ENCODE measurements around the gene INTS11.

Gene INTS11

DNA sequence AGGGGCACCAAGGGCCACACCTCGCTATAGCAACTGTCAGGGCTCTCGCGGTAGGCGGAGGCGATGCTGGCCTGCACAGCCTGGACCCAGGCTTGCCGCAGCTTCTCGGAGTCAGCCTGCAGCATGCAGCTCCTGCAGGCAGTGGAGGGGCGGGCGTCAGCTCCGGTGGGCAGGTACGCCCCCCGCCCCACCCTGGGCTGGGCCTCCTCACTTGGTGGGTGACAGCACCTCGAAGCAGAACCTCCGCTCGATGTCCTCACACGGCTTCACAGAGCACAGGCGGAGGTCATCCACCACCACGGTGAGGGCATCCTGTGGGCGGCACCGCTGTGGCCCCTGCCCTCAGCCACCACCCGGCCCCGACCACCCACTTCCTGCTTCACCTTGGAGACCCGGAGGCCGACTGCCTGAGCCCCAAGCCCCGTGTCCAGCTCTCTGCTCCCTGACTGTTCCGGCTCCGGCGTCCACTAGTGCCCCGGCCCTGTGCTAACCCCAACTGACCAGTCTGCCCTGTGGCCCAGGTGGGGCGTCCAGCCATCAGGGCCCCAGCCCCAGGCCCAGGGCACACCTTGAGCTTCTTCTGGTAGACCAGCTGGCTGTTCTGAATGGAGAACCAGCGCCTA lies 26.5 kb downstream of the INTS11 start:
- POLR2A ChIA-PET = no interaction called here
- CTCF ChIA-PET = no interaction called here
- TF ChIP-seq ZBTB7A (tag by site-specific recombination; IDR thresholded peaks at IDR 0.05; ENCODE audit: low read depth) (peak; percentile 96), GLIS2 (tag by site-specific recombination; IDR thresholded peaks at IDR 0.05) (no peak), ZNF660 (tag by site-specific recombination; IDR thresholded peaks at IDR 0.05) (no peak), ZNF521 (tag by site-specific recombination; IDR thresholded peaks at IDR 0.05) (no peak), SETDB1 (IDR thresholded peaks at IDR 0.05; ENCODE audit: insufficient read length, low read length) (no peak), FEZF1 (tag by site-specific recombination; IDR thresholded peaks at IDR 0.05) (no peak), MYNN (tag by site-specific recombination; IDR thresholded peaks at IDR 0.05; ENCODE audit: borderline replicate concordance) (no peak), ZNF549 (tag by site-specific recombination; IDR thresholded peaks at IDR 0.05) (no peak), ZNF266 (tag by site-specific recombination; IDR thresholded peaks at IDR 0.05; ENCODE audit: low read depth) (no peak), KLF8 (tag by site-specific recombination; IDR thresholded peaks at IDR 0.05) (peak; percentile 97), ZNF157 (tag by site-specific recombination; IDR thresholded peaks at IDR 0.05) (no peak), KLF1 (tag by site-specific recombination; IDR thresholded peaks at IDR 0.05) (peak; percentile 88), ZNF10 (tag by site-specific recombination; IDR thresholded peaks at IDR 0.05) (no peak), ZNF596 (tag by site-specific recombination; IDR thresholded peaks at IDR 0.05) (no peak), ZNF830 (tag by site-specific recombination; IDR thresholded peaks at IDR 0.05; ENCODE audit: low read depth) (no peak)
- TF ChIP-seq, protein P1, sequence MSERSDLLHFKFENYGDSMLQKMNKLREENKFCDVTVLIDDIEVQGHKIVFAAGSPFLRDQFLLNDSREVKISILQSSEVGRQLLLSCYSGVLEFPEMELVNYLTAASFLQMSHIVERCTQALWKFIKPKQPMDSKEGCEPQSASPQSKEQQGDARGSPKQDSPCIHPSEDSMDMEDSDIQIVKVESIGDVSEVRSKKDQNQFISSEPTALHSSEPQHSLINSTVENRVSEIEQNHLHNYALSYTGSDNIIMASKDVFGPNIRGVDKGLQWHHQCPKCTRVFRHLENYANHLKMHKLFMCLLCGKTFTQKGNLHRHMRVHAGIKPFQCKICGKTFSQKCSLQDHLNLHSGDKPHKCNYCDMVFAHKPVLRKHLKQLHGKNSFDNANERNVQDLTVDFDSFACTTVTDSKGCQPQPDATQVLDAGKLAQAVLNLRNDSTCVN (tag by site-specific recombination; optimal IDR thresholded peaks at IDR 0.05) = no peak
- TF ChIP-seq, protein P2, sequence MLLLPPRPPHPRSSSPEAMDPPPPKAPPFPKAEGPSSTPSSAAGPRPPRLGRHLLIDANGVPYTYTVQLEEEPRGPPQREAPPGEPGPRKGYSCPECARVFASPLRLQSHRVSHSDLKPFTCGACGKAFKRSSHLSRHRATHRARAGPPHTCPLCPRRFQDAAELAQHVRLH (tag by site-specific recombination; IDR thresholded peaks at IDR 0.05) = no peak
- TF ChIP-seq, protein P3, sequence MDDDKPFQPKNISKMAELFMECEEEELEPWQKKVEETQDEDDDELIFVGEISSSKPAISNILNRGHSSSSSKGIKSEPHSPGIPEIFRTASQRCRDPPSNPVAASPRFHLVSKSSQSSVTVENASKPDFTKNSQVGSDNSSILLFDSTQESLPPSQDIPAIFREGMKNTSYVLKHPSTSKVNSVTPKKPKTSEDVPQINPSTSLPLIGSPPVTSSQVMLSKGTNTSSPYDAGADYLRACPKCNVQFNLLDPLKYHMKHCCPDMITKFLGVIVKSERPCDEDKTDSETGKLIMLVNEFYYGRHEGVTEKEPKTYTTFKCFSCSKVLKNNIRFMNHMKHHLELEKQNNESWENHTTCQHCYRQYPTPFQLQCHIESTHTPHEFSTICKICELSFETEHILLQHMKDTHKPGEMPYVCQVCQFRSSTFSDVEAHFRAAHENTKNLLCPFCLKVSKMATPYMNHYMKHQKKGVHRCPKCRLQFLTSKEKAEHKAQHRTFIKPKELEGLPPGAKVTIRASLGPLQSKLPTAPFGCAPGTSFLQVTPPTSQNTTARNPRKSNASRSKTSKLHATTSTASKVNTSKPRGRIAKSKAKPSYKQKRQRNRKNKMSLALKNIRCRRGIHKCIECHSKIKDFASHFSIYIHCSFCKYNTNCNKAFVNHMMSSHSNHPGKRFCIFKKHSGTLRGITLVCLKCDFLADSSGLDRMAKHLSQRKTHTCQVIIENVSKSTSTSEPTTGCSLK (tag by site-specific recombination; IDR thresholded peaks at IDR 0.05) = no peak
- TF ChIP-seq, protein P4, sequence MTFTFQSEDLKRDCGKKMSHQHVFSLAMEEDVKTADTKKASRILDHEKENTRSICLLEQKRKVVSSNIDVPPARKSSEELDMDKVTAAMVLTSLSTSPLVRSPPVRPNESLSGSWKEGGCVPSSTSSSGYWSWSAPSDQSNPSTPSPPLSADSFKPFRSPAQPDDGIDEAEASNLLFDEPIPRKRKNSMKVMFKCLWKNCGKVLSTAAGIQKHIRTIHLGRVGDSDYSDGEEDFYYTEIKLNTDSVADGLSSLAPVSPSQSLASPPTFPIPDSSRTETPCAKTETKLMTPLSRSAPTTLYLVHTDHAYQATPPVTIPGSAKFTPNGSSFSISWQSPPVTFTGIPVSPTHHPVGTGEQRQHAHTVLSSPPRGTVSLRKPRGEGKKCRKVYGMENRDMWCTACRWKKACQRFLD (tag by site-specific recombination; IDR thresholded peaks at IDR 0.05) = no peak
- TF ChIP-seq, protein P5, sequence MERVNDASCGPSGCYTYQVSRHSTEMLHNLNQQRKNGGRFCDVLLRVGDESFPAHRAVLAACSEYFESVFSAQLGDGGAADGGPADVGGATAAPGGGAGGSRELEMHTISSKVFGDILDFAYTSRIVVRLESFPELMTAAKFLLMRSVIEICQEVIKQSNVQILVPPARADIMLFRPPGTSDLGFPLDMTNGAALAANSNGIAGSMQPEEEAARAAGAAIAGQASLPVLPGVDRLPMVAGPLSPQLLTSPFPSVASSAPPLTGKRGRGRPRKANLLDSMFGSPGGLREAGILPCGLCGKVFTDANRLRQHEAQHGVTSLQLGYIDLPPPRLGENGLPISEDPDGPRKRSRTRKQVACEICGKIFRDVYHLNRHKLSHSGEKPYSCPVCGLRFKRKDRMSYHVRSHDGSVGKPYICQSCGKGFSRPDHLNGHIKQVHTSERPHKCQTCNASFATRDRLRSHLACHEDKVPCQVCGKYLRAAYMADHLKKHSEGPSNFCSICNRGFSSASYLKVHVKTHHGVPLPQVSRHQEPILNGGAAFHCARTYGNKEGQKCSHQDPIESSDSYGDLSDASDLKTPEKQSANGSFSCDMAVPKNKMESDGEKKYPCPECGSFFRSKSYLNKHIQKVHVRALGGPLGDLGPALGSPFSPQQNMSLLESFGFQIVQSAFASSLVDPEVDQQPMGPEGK (tag by site-specific recombination; IDR thresholded peaks at IDR 0.05) = 0 out of 2 replicates have a peak, but pooled peaks have one; percentile 26
- TF ChIP-seq, protein P6, sequence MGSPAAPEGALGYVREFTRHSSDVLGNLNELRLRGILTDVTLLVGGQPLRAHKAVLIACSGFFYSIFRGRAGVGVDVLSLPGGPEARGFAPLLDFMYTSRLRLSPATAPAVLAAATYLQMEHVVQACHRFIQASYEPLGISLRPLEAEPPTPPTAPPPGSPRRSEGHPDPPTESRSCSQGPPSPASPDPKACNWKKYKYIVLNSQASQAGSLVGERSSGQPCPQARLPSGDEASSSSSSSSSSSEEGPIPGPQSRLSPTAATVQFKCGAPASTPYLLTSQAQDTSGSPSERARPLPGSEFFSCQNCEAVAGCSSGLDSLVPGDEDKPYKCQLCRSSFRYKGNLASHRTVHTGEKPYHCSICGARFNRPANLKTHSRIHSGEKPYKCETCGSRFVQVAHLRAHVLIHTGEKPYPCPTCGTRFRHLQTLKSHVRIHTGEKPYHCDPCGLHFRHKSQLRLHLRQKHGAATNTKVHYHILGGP (tag by site-specific recombination; IDR thresholded peaks at IDR 0.05) = no peak
- TF ChIP-seq, protein P7, sequence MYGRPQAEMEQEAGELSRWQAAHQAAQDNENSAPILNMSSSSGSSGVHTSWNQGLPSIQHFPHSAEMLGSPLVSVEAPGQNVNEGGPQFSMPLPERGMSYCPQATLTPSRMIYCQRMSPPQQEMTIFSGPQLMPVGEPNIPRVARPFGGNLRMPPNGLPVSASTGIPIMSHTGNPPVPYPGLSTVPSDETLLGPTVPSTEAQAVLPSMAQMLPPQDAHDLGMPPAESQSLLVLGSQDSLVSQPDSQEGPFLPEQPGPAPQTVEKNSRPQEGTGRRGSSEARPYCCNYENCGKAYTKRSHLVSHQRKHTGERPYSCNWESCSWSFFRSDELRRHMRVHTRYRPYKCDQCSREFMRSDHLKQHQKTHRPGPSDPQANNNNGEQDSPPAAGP (tag by site-specific recombination; IDR thresholded peaks at IDR 0.05) = no peak
- TF ChIP-seq, protein P8, sequence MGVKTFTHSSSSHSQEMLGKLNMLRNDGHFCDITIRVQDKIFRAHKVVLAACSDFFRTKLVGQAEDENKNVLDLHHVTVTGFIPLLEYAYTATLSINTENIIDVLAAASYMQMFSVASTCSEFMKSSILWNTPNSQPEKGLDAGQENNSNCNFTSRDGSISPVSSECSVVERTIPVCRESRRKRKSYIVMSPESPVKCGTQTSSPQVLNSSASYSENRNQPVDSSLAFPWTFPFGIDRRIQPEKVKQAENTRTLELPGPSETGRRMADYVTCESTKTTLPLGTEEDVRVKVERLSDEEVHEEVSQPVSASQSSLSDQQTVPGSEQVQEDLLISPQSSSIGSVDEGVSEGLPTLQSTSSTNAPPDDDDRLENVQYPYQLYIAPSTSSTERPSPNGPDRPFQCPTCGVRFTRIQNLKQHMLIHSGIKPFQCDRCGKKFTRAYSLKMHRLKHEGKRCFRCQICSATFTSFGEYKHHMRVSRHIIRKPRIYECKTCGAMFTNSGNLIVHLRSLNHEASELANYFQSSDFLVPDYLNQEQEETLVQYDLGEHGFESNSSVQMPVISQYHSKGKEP (tag by site-specific recombination; IDR thresholded peaks at IDR 0.05) = no peak
- TF ChIP-seq, protein P9, sequence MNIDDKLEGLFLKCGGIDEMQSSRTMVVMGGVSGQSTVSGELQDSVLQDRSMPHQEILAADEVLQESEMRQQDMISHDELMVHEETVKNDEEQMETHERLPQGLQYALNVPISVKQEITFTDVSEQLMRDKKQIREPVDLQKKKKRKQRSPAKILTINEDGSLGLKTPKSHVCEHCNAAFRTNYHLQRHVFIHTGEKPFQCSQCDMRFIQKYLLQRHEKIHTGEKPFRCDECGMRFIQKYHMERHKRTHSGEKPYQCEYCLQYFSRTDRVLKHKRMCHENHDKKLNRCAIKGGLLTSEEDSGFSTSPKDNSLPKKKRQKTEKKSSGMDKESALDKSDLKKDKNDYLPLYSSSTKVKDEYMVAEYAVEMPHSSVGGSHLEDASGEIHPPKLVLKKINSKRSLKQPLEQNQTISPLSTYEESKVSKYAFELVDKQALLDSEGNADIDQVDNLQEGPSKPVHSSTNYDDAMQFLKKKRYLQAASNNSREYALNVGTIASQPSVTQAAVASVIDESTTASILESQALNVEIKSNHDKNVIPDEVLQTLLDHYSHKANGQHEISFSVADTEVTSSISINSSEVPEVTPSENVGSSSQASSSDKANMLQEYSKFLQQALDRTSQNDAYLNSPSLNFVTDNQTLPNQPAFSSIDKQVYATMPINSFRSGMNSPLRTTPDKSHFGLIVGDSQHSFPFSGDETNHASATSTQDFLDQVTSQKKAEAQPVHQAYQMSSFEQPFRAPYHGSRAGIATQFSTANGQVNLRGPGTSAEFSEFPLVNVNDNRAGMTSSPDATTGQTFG (tag by site-specific recombination; IDR thresholded peaks at IDR 0.05; ENCODE audit: borderline replicate concordance) = no peak

More for the DNA sequence above, 26.5 kb downstream of the INTS11 start:
- H3K4me3 ChIP-seq (ENCODE audit: low read depth, low read length) = no peak overlapping the region
- peaks cover 0 to 38% of the 10 kb centered on the region in 2 experiments; a peak in 2 of 3 replicates for H3K36me3 ChIP-seq (ENCODE audit: control insufficient read depth in 2 of 2, insufficient read depth in 1 of 2, low read length in 2 of 2)
- H3K4me1 ChIP-seq (ENCODE audit: control insufficient read depth, insufficient read depth, low read length) = no peaks in the 10 kb centered on the region
- H3K9me3 ChIP-seq (ENCODE audit: control insufficient read depth, insufficient read depth, low read depth, low read length) = no peaks in the 10 kb centered on the region
- H3K27ac ChIP-seq (ENCODE audit: extremely low read depth, low read depth, low read length) = no peak overlapping the region

Measured in HEK293 (cell line).